NCI-H524 treated with DMSO at 0.1 percent for 48 hours (cell line): ENCODE data around the gene ZNF74.

Source experiments
- DNase-seq: peaks from one replicate; lab custom pipeline; 2025; lab: John Stamatoyannopoulos, UW

The ZNF74 gene

GRCh38 chr22:20433191-20433590, 39.2 kb downstream of the ZNF74 start:
- no peak for DNase-seq

DNA sequence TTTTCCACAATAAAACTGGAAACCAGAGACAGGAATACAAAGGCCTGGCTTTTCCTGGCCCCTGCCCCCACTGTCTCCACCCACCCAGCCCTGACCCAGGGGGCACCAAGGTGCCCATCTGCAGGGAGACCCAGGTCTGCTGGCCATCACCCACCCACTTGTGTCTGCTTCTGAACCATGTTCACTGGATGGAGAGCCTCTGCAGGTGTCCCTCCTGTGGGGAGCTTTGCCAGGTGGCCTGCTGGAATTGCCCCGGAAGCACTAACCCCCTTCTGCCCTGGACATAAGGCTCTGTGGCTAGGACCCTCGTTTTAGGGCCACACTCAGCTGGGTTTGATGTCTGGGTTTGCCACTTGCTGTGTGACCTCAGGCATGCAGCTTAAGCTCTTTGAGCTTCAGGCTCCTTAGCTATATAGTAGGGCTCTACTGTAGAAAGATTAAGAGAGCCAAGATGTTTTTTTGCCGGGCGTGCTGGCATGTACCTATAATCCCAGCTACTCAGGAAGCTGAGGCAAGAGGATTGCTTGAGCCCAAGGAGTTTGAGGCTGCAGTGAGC, 39.8 kb downstream of the ZNF74 start:
- DNase-seq = no peak

- DNase-seq = no peak
Observed at GRCh38 chr22:20434264-20434751, 40.4 kb downstream of the ZNF74 start.

- no peak for DNase-seq
Observed at GRCh38 chr22:20434773-20435172, 40.8 kb downstream of the ZNF74 start.

- no peak for DNase-seq
Observed at GRCh38 chr22:20435436-20436306, 41.7 kb downstream of the ZNF74 start.

DNA sequence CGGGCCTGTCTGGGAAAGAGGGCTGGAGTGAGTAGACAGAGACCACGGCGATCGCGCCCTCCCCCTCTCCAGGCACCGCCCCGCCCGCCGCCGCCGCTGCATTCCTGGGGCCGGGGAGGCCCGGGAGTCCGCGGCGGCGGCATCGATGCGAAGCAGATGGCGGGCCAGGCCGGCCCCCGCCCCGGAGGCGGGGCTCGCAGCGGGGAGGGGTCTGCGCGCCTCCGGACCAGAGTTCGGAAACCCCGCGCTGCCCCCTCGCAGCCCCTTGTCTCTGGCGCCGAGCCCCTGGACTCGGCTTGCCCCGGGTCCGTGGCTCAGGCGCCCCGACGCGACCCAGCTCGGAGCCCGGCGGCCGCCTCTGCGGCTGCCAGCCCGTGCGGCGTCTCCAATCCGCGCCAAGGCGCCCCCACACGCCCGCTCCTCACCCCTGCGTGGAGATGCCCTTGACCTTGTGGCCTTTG, 42.4 kb downstream of the ZNF74 start:
- no peak for DNase-seq

DNA sequence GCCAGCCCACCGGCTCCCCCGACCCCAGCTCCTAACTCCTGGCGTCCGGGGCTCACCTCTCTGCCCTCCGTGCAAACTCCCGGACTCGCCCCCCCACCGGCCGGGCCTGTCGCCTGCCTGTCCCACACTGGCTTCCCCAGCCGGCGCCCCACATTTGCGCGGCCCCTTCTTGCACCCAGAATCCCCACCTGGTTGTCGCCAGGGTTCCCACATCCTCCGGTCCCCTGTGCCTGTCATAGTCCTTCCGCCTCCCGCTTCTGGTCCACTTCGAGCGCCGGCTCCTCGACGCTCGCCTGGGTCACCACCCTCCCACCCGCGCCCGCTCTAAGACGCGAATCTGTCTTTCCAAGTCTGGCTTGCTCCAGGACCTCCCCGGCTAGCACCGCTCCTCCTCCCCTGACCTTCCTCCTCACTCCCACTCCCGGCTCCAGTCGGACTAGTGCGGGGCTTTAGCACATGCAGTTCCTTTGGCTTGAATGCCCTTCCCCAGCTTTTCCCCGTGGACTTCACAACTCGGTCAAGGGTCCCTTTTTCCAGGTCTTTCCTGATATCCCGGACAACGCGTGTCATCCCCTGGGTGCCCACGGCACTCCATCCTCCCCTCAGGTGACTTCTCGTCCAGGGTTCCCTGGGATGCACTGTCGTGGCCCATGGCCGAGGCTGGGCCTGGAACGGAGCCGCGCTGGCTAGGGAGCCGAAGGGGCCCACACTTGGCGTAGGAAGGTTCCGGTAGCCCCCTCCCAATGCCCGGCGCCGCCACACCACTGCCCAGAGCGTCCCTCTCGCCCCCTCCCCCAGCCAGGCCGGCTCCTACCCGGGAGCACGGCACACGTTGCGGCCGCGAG, 43.0 kb downstream of the ZNF74 start:
- DNase-seq = no peak

DNA sequence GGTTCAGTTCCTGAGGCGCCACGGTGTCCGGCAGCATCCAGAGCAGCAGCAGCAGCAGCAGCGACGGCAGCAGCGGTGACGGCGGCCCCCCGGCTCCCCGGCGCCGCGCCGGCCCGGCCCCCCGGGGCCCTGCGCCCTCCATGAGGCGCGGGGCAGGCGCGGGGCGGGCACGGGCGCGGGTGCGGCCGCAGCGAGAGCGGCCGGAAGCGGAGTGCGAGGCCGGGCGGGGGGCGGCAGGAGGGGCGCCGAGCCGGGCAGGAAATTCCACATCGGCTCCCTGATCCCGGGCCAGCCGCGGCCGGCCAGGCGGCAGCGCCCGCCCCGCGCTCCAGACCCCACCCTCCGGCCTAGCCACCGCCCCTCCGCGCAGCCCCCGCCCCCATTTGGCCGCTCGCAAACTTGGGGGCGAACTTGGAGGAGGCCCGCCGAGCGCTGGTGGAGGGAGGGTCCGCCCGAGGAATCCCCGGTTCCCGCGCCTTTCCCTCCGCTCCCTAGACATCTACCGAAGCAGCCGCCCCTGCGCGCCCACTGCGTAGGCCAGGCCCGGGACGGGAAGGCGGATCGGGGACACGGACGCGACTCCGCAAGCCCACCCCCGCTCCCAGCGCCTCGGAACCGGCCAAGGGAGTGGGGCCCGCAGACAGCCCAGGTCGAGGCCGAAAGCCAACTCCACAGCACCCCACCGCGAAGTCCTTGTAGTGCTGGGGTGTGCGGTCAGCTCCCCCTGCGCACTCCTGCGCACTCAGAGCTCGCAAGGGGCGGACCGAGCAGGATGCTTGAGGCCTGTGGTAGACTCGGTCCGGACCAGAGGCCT, 43.9 kb downstream of the ZNF74 start, which contains the start of gene SCARF2:
Gene SCARF2, minus strand, starts transcription at position 213 of the 814 bp plus-strand sequence. Its CDS starts 71 bp downstream, at position 142.
- no peak for DNase-seq

GRCh38 chr22:20438427-20438677, 44.4 kb downstream of the ZNF74 start:
- DNase-seq = no peak

GRCh38 chr22:20438678-20439492, 44.9 kb downstream of the ZNF74 start:
- no peak for DNase-seq

DNA sequence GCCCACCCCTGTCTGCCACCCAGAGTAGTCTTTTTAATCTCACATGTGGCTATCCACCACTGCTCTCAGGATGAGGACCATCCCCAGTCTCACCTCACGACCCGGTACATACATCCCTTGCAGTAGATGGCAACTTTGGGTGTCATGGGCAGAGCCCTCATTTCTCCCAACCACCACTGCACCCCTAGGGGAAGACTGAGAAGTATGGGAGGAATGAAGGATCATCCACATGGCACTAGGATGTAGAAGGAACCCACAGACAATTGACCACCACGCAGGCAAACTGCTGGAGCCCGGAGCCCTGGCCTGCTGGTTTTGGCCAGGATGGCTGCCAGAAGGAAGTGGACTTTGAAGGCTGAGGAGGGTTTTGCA, 45.6 kb downstream of the ZNF74 start:
- DNase-seq = no peak

DNA sequence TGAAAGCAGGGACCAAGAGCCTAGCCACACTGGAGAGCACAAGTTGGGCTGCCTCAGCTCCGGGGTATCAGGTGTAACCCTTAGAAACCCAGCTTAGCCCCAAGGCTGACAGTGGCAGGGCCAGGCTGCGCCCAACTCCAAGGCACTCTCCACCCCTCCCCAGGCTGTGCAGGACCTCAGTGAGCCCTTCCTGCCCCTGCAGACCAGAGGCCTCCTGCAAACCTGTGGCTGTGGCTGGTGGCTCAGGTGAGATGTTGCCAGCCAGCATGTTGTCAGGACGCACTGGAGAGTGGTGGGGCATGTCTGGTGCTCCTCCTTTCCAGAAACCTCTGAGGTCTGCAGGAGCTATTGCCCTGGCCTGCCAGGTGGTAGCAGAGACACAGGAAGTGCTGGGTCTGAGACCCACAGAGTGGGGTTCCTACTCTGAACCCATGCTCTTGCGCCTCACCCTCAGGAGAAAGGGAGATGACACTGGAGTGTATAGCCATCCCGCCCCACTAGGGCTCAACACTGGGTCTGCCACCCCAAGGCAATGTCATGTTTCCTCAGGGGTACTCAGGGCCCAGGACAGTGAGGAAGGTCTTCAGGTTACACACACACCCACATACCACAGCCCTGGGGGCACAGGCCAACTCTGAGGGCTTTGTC, 46.1 kb downstream of the ZNF74 start:
- DNase-seq = no peak

DNA sequence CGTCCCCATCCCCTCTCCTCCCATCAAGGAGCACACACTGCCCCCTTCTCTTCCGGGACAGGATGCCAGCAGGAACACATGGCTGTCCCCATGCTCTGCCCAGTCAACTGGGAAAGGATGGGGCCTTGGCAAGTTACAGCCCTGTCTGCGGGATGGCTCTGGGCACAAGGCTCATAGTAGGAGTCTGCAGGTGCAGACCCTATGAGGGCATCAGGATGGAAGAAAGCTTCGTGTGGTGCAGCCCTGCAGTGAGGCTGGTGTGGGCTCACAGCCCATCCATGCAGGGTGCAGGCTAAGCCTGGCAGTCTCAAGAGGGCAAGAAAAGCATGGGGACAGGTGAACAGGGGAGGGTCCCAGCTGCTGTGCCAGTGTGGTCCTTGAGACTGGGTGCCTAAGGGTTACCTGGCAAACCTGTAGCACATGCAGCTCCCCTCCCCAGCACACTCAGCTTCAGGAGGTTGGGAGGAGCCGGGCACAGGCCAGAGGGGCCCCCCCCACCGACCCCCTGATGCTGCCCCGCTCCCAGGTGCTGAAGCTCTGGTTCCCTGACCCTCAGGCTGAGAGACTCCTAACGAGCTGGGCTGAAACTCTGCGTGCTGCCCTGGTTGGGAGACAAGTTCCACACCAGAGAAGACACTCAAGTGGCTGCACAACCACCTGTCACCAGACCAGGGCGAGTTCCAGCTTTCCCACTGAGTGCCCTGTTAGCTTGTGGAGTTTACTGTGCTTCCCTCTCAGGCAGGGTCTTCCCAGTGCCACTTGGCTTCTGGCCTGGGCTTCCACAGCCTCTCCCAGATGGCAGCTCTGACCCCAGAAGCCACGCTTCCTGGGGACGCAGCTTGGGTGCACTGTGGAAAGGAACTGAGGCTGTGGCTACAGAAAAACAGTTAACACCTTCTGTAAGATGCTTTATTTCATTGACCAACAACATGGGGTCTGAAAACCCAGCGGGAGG, 47.0 kb downstream of the ZNF74 start:
- peak; percentile 38 for DNase-seq

GRCh38 chr22:20441631-20442484, 47.9 kb downstream of the ZNF74 start:
- no peak for DNase-seq

DNA sequence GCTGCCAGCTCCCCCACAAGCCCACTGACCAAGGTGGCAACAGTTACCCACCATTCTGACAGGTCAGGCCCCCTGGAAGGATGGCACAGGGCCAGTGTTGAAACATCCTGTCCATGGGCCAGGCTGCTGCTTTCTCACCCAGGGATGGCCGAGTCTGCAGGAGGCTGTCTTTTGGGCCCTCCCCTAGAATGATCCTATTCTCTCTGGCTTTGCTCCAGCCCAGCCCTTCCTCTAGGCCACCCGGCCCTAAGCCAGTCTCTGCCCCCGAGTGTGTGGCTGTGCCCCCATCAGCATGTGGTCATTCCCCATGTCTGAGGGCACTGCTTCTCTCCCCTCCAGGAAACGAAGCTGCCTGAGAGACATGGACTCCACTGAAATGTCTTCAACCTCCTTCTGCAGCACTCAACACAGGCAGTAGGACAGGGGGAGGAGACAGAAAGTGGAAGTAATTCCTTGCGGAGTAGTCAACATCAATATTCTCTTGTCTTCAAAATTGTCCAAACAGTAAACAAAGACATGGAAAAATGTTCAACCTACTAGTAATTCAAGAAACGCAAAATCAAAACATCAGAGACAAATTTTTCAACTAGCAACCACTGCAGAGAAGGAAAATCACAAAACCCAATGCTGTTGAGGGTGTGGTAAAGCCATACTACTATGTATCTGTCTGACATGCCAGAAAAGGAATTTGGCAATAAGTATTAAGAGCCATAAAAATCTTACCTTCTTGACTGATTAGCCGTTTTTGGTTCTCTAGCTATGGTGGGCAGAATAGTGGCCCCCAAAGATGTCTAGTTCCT, 48.7 kb downstream of the ZNF74 start:
- no peak for DNase-seq

GRCh38 chr22:20444325-20444724, 50.4 kb downstream of the ZNF74 start:
- no peak for DNase-seq

DNA sequence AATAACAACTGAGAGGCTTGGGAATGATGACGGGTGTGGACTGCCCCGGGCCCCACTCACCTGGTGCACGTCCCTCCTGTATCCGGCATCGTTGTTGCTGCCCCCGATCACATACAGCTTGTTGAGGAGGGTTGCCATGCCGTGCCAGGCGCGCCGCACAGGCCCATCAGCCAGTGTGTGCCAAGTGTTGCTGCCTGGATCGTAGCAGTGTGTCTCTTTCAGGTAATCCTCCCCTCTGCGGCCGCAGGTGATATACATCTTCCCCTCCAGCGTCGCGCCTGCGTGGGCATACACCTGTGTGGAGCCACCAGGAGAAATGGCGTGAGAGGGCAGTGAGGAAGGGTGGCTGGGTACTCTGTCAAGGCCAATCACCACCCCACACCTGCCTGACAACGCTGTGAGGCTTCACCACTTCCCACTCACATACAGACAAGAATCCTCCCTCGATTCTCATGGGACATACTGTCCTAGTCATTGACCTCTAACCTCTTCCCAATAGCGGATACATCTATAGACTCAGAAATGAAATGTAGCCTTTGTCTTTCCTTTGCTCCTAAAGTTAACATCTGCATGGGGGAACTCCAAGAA, 52.5 kb downstream of the ZNF74 start:
- DNase-seq = no peak
